CD8-positive, alpha-beta memory T cell (primary cell): ENCODE measurements around the gene ESRRA. TPM values are rescaled to one million over a fixed set of nuclear protein-coding genes. Genes with fewer than 3 reads are reported as not detected.

Experiments used
- CTCF ChIA-PET: fragments of 350-600 bp; sonication (Branson Sonifier 250); formaldehyde crosslinking; loops from one replicate; lab custom pipeline; 2021; ENCODE audit warnings: antibody characterized with exemption; lab: Charles Lee
- POLR2A ChIA-PET: fragments of 350-600 bp; sonication (Branson Sonifier 250); formaldehyde crosslinking; loops from one replicate; lab custom pipeline; 2021; ENCODE audit warnings: antibody characterized with exemption; lab: Charles Lee
- DNase-seq, 5 donors: peaks; one replicate each; pipeline versions ENCODE4 v3.0.0 to v3.0.0-alpha.2; 2020 to 2022; ENCODE audit warnings: mixed read lengths in 1 of 5
- H3K27ac ChIP-seq: one replicate; pipeline ENCODE4 v1.7.0; 2013; ENCODE audit warnings: low read depth, mild to moderate bottlenecking, low read length, moderate library complexity
- H3K27me3 ChIP-seq: 2 replicates; pipeline ENCODE4 v1.7.0; 2013; ENCODE audit warnings: low read length, mild to moderate bottlenecking; ENCODE audit not compliant: insufficient read depth, poor library complexity, severe bottlenecking
- H3K36me3 ChIP-seq: 2 replicates; pipeline ENCODE4 v1.7.0; 2013; ENCODE audit warnings: mild to moderate bottlenecking, low read length, moderate library complexity; ENCODE audit not compliant: insufficient read depth
- H3K4me1 ChIP-seq: 2 replicates; pipeline ENCODE4 v1.7.0; 2013; ENCODE audit warnings: mild to moderate bottlenecking, low read length, moderate library complexity; ENCODE audit not compliant: insufficient read depth
- H3K4me3 ChIP-seq: 2 replicates; pipeline ENCODE4 v1.7.0; 2013; ENCODE audit warnings: mild to moderate bottlenecking, low read length
- H3K9me3 ChIP-seq: 2 replicates; pipeline ENCODE4 v1.7.0; 2013; ENCODE audit warnings: mild to moderate bottlenecking, low read length
- H3K27ac Mint-ChIP-seq, 8 donors: one replicate each; pipeline ENCODE4 v1.8.0; 2020 to 2021; ENCODE audit warnings: mixed read lengths in 8 of 8, mild to moderate bottlenecking in 6 of 8, inconsistent platforms in 3 of 8, moderate library complexity in 3 of 8
- H3K27me3 Mint-ChIP-seq, 2 donors: one replicate each; pipeline ENCODE4 v1.8.0; 2020 to 2021; ENCODE audit warnings: mixed read lengths in 2 of 2, mild to moderate bottlenecking in 1 of 2, moderate library complexity in 1 of 2
- H3K36me3 Mint-ChIP-seq, 3 donors: one replicate each; pipeline ENCODE4 v1.8.0; 2020 to 2021; ENCODE audit warnings: mixed read lengths in 3 of 3, inconsistent platforms in 1 of 3, mild to moderate bottlenecking in 1 of 3
- H3K4me1 Mint-ChIP-seq, 3 donors: one replicate each; pipeline ENCODE4 v1.8.0; 2020 to 2021; ENCODE audit warnings: mixed read lengths in 3 of 3, inconsistent platforms in 1 of 3, mild to moderate bottlenecking in 1 of 3
- H3K4me3 Mint-ChIP-seq, 7 donors: one replicate each; pipeline ENCODE4 v1.8.0; 2020 to 2021; ENCODE audit warnings: mixed read lengths in 7 of 7, mild to moderate bottlenecking in 6 of 7, moderate library complexity in 4 of 7, inconsistent platforms in 2 of 7
- H3K9me3 Mint-ChIP-seq, 5 donors: one replicate each; pipeline ENCODE4 v1.8.0; 2020 to 2022; ENCODE audit warnings: mixed read lengths in 5 of 5, mild to moderate bottlenecking in 3 of 5, moderate library complexity in 2 of 5, inconsistent platforms in 1 of 5
- polyA plus RNA-seq: library from polyadenylated mRNA; unstranded; fragments of 300-500 nt; fragmentation: Illumina TruSeq; gene quantifications from one replicate; pipeline ENCODE4 v1.2.3, GENCODE V29; 2021
- total RNA-seq, 2 experiments: library from RNA; stranded (reverse); gene quantifications; one replicate each; pipeline ENCODE4 v1.2.3, GENCODE V29; 2021

Gene ESRRA
- total and polyA plus RNA-seq, 3 experiments from 2014 or later: 11.9 to 54.3 (median 52.2) TPM

GRCh38 chr11:64355078-64355940 lies 50.0 kb downstream of the ESRRA start:
- Mint-ChIP-seq H3K27me3 (no peaks in the 10 kb centered on the region), H3K9me3 (no peaks in the 10 kb centered on the region), H3K4me3 (peak overlapping the region in 1 of 7 donors; percentile 67), H3K36me3 (peaks cover 0 to 24% (median 0%) of the 10 kb centered on the region in 3 donors), H3K27ac (peak overlapping the region in 2 of 8 donors; percentile 69 to 78), H3K4me1 (peaks cover 18 to 34% (median 19%) of the 10 kb centered on the region in 3 donors)
- Histone ChIP-seq H3K36me3 (no peaks in the 10 kb centered on the region), H3K27ac (peak overlapping the region; percentile 38), H3K4me3 (no peak overlapping the region), H3K4me1 (peaks cover 22% of the 10 kb centered on the region), H3K9me3 (no peaks in the 10 kb centered on the region), H3K27me3 (no peaks in the 10 kb centered on the region)
- peak in 1 of 5 donors; percentile 36 for DNase-seq
- ChIA-PET CTCF (interaction anchor here (1.3 to 2.3 kb wide), 6 partner anchors 10 to 151 kb away, joined by 3 to 6 read pairs (median 5); partner anchors contain the start of gene PRDX5), POLR2A (no interaction called here)

DNA sequence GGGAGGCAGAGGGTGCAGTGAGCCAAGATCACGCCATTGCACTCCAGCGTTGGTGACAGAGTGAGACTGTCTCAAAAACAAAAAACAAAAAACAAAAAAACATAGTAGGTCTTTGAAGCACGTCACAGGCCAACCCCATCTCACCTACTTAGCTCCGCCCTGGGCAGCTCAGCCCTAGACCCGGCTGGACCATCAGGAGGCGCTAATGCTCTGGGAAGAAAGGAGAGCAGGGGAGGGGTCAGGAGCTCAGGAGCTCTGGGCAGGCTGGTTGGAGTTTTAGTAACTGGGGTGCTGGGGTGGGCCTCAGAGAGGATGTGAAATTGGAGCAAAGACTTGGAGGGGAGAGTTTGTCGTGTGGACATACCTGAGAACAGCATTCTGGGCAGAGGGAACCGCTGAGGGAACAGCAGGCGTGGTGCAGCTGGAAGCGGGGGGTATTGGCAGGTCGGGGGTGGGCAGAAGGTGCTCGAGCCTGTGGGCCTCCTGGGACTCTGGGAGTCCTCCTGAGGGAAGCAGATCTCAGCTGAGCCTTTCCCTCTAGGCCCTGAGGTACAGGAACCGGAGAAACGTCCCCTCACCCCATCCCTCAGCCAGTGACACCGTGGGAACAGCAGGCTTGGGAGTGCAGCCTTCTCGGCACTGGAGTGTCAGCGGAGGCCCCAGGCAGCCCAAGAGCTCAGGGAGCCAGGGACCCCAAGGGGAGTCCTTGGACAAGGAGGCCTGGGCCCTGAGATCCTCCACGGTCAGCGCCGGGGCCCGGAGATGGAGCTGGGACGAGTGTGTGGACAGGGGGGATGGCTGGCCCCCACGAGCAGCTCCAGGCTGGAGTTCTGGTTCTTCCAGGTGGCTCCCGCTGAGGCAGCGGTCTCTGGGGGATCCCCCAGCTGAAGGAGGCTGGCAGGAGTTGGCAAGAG lies 51.4 kb downstream of the ESRRA start:
- Histone ChIP-seq H3K27ac (no peak overlapping the region), H3K9me3 (no peaks in the 10 kb centered on the region), H3K4me1 (peaks cover 22% of the 10 kb centered on the region), H3K36me3 (no peaks in the 10 kb centered on the region), H3K27me3 (no peaks in the 10 kb centered on the region), H3K4me3 (no peak overlapping the region)
- Mint-ChIP-seq H3K9me3 (no peaks in the 10 kb centered on the region), H3K36me3 (peaks cover 0 to 31% (median 3%) of the 10 kb centered on the region in 3 donors), H3K4me1 (peaks cover 22 to 42% (median 25%) of the 10 kb centered on the region in 3 donors), H3K27me3 (no peaks in the 10 kb centered on the region), H3K27ac (peak overlapping the region in 7 of 8 donors; percentile 10 to 77 (median 48)), H3K4me3 (peak overlapping the region in 6 of 7 donors; percentile 33 to 67 (median 56))
- CTCF ChIA-PET: interaction anchor here (1.4 to 1.8 kb wide), 5 partner anchors 12 to 92 kb away, joined by 3 to 6 read pairs (median 5); partner anchors contain the start of gene PRDX5
- no peak for DNase-seq
- POLR2A ChIA-PET: interaction anchor here (0.7 to 1.1 kb wide), 2 partner anchors 12 to 18 kb away, joined by 3 to 4 read pairs; no protein-coding TSS in a partner anchor

DNA sequence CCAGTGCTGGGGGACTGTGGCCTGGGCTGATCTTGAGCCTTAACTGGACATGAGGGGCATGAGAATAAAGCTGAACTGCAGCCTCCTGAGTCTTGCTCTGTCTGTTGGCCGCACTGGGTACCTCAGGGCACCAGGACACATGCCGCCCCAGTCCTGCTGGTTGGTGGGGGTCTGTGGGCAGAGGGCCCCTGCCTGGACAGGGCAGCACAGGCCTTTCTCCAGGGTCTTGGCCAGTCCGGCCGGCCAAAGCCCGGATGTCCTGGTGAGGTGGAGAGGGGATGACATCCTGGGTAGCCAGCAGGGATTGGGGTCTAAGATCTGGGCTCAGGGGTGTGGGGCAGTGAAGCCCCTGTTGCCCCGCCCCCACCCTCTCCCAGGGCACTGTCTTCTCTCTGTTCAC lies 52.1 kb downstream of the ESRRA start:
- peaks cover 22 to 42% (median 30%) of the 10 kb centered on the region in 3 donors for H3K4me1 Mint-ChIP-seq

GRCh38 chr11:64357904-64358535 lies 52.7 kb downstream of the ESRRA start:
- CTCF ChIA-PET: interaction anchor here (1.1 to 1.8 kb wide), 4 partner anchors 16 to 91 kb away, joined by 3 to 6 read pairs (median 4); no protein-coding TSS in a partner anchor
- peak in 1 of 5 donors; percentile 60 for DNase-seq
- H3K4me1 Mint-ChIP-seq: peaks cover 22 to 42% (median 30%) of the 10 kb centered on the region in 3 donors
- peak overlapping the region; percentile 52 to 73 (median 59) for H3K4me3 Mint-ChIP-seq
- H3K27ac Mint-ChIP-seq: peak overlapping the region in 5 of 8 donors; percentile 8 to 85 (median 60)
- Histone ChIP-seq H3K4me1 (peaks cover 22% of the 10 kb centered on the region), H3K27ac (peak overlapping the region; percentile 70), H3K9me3 (no peaks in the 10 kb centered on the region), H3K36me3 (peaks cover 7% of the 10 kb centered on the region), H3K4me3 (peak overlapping the region; percentile 71), H3K27me3 (no peaks in the 10 kb centered on the region)
- peaks cover 0 to 43% (median 7%) of the 10 kb centered on the region in 3 donors for H3K36me3 Mint-ChIP-seq
- no peaks in the 10 kb centered on the region for H3K9me3 Mint-ChIP-seq
- no peaks in the 10 kb centered on the region for H3K27me3 Mint-ChIP-seq
- POLR2A ChIA-PET: interaction anchor here (1.1 to 3.4 kb wide), 2 partner anchors 13 to 41 kb away, joined by 3 to 15 read pairs; partner anchors contain the start of genes PRDX5 and TRMT112

More for the DNA sequence above, 52.1 kb downstream of the ESRRA start:
- Histone ChIP-seq H3K27ac (no peak overlapping the region), H3K9me3 (no peaks in the 10 kb centered on the region), H3K27me3 (no peaks in the 10 kb centered on the region), H3K4me3 (no peak overlapping the region), H3K4me1 (peaks cover 22% of the 10 kb centered on the region), H3K36me3 (peaks cover 6% of the 10 kb centered on the region)
- H3K27ac Mint-ChIP-seq: peak overlapping the region in 3 of 8 donors; percentile 10 to 60 (median 44)
- no peaks in the 10 kb centered on the region for H3K9me3 Mint-ChIP-seq
- peak overlapping the region in 2 of 7 donors; percentile 32 to 52 for H3K4me3 Mint-ChIP-seq
- no peak for DNase-seq
- POLR2A ChIA-PET: interaction anchor here (1.1 kb wide), 1 partner anchor 13 kb away, joined by 3 read pairs; no protein-coding TSS in a partner anchor
- CTCF ChIA-PET: interaction anchor here (1.1 to 1.6 kb wide), 3 partner anchors 15 to 53 kb away, joined by 3 to 6 read pairs (median 5); partner anchors contain the start of gene PRDX5
- H3K36me3 Mint-ChIP-seq: peaks cover 0 to 37% (median 5%) of the 10 kb centered on the region in 3 donors
- H3K27me3 Mint-ChIP-seq: no peaks in the 10 kb centered on the region

DNA sequence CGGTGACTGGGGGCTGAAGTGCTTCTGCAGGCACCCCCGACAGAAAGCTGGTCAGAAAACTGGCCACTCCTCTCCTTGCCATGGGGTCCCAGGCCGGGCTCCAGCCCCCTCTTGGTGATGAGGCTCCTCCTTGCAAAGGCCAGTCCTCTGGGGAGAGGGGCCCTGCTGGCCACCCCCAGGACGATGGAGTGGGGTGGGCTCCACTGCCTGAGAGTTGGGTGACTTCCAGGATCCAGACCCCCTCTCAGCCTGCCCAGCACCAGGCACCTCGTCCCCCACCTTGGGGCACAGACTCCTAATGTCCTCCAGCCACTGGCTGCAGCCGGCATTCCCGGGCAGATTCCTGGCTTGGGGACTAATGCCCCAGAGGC lies 53.2 kb downstream of the ESRRA start:
- POLR2A ChIA-PET: interaction anchor here (1.3 to 3.4 kb wide), 2 partner anchors 16 to 41 kb away, joined by 5 to 15 read pairs; partner anchors contain the start of genes PRDX5 and TRMT112
- CTCF ChIA-PET: interaction anchor here (1.1 to 1.8 kb wide), 3 partner anchors 16 to 91 kb away, joined by 3 to 6 read pairs (median 3); no protein-coding TSS in a partner anchor
- Histone ChIP-seq H3K4me3 (peak overlapping the region; percentile 71), H3K4me1 (peaks cover 22% of the 10 kb centered on the region), H3K27ac (peak overlapping the region; percentile 70), H3K9me3 (no peaks in the 10 kb centered on the region), H3K36me3 (peaks cover 7% of the 10 kb centered on the region), H3K27me3 (no peaks in the 10 kb centered on the region)
- peak overlapping the region in 1 of 8 donors; percentile 85 for H3K27ac Mint-ChIP-seq
- no peaks in the 10 kb centered on the region for H3K27me3 Mint-ChIP-seq
- no peaks in the 10 kb centered on the region for H3K9me3 Mint-ChIP-seq
- H3K4me3 Mint-ChIP-seq: peak overlapping the region; percentile 52 to 73 (median 59)
- H3K4me1 Mint-ChIP-seq: peaks cover 22 to 42% (median 30%) of the 10 kb centered on the region in 3 donors
- no peak for DNase-seq
- H3K36me3 Mint-ChIP-seq: peaks cover 0 to 46% (median 9%) of the 10 kb centered on the region in 3 donors

GRCh38 chr11:64358907-64359711 lies 53.8 kb downstream of the ESRRA start, which contains the start of gene RPS6KA4:
TSS of gene RPS6KA4 (plus strand) at chr11:64359162. CDS start at chr11:64359236, 74 bp downstream.
- ChIA-PET CTCF (interaction anchor here (0.9 to 1.9 kb wide), 5 partner anchors 27 to 292 kb away, joined by 3 to 8 read pairs (median 6); partner anchors contain the start of genes PRDX5 and TRMT112), POLR2A (interaction anchor here (1.3 to 3.4 kb wide), 2 partner anchors 17 to 42 kb away, joined by 5 to 15 read pairs; partner anchors contain the start of genes PRDX5 and TRMT112)
- H3K36me3 ChIP-seq: peaks cover 7% of the 10 kb centered on the region
- peaks cover 22% of the 10 kb centered on the region for H3K4me1 ChIP-seq
- Mint-ChIP-seq H3K4me3 (peak within 1 kb of the TSS; percentile 83 to 94 (median 89)), H3K27ac (peak within 1 kb of the TSS; percentile 19 to 96 (median 80)), H3K36me3 (peaks cover under 1 to 48% (median 9%) of the 10 kb centered on the region in 3 donors), H3K9me3 (no peaks in the 10 kb centered on the region), H3K27me3 (no peaks in the 10 kb centered on the region), H3K4me1 (peaks cover 24 to 42% (median 30%) of the 10 kb centered on the region in 3 donors)
- peak within 1 kb of the TSS; percentile 76 for H3K27ac ChIP-seq
- no peaks in the 10 kb centered on the region for H3K27me3 ChIP-seq
- peak; percentile 35 to 61 (median 43) for DNase-seq
- peak within 1 kb of the TSS; percentile 77 for H3K4me3 ChIP-seq
- H3K9me3 ChIP-seq: no peaks in the 10 kb centered on the region
